PC-9 (cell line): ENCODE results near the gene CTIF.

Experiments used
- EZH2 ChIP-seq: fragments of 200-600 bp; sonication (generic); IDR thresholded peaks from 2 replicates; pipeline ENCODE4 v1.8.0; 2017; ENCODE audit warnings: antibody characterized with exemption, low read depth
- TF ChIP-seq, protein P1 (sequence below): fragments of 200-600 bp; sonication (generic); conservative IDR thresholded peaks from 2 replicates; pipeline ENCODE4 v1.6.1; 2017; ENCODE audit warnings: mixed run types, antibody characterized with exemption, mild to moderate bottlenecking, moderate library complexity

DNA sequence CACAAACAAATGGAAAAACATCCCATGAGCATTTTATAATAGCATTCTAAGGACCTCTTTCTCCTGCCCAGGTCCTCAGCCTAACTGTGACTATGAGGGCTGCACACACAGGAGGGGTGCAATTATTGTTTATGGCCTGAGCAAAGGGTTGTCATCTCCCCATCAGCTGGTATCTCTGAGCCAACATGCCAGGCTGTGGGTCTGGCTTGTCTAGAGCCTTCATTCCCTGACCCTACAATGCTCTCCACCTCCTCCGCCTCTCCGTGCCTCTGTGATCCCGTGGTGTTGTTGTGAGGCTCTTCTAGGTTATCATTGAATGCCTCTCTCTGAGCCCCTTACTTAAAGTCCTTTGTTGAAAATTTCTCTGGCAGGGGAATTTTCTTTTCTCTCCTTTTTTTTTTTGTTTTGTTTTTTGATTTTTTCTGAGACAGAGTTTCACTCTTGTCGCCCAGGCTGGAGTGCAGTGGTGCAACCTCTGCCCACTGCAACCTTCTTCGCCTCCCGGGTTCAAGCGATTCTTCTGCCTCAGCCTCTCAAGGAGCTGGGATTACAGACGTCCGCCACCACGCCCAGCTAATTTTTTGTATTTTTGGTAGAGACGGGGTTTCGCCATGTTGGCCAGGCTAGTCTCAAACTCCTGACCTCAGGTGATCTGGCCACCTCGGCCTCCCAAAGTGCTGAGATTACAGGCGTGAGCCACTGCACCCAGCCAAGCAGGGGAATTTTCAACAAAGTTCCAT lies 285.6 kb downstream of the CTIF start:
- TF ChIP-seq, protein P1, sequence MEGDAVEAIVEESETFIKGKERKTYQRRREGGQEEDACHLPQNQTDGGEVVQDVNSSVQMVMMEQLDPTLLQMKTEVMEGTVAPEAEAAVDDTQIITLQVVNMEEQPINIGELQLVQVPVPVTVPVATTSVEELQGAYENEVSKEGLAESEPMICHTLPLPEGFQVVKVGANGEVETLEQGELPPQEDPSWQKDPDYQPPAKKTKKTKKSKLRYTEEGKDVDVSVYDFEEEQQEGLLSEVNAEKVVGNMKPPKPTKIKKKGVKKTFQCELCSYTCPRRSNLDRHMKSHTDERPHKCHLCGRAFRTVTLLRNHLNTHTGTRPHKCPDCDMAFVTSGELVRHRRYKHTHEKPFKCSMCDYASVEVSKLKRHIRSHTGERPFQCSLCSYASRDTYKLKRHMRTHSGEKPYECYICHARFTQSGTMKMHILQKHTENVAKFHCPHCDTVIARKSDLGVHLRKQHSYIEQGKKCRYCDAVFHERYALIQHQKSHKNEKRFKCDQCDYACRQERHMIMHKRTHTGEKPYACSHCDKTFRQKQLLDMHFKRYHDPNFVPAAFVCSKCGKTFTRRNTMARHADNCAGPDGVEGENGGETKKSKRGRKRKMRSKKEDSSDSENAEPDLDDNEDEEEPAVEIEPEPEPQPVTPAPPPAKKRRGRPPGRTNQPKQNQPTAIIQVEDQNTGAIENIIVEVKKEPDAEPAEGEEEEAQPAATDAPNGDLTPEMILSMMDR = no peak
- no peak for TF ChIP-seq EZH2
